GM21576 (cell line): ENCODE results near the gene C11orf21.

Experiments used
- ATAC-seq: cut with Tn5 transposase; IDR thresholded peaks from one replicate; pipeline ENCODE4 v1.9.1; 2021; ENCODE audit warnings: mild to moderate bottlenecking, moderate library complexity; ENCODE audit not compliant: unreplicated experiment

The C11orf21 gene

DNA sequence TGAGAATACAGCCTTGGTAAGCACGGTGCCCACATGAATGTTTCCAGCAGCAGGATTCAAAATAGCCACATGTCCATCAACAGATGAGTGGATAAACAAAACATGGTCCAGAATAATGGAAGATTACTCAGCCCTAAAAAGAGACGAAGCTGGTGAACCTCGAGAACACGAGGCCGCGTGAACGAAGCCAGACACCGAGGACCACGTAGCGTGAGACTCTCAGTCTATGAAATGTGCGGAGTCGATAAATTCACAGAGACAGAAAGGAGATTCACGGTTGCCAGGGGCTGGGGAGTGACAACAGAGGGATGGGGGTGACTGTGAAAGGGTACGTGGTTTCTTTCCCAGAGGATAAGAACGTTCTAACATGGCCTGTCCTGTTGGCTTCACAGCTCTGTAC is 28.4 kb downstream of the C11orf21 start:
- no peak for ATAC-seq

DNA sequence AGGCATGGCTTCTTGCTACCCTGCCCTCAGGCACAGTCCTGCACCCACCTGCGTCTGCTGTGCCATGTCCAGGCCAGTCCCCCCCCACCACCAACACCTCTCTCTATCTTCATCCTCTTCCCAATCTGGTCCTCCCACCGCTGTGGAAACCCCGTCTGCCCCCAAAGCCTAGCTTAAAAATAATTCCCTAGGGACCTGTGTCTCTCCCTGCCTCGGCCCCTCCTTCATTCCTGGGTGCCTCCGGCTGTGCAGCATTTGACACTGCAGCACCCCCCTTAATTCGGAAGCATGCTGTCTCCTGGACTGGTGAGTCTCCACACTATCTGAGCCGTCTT is 28.8 kb downstream of the C11orf21 start:
- no peak for ATAC-seq

DNA sequence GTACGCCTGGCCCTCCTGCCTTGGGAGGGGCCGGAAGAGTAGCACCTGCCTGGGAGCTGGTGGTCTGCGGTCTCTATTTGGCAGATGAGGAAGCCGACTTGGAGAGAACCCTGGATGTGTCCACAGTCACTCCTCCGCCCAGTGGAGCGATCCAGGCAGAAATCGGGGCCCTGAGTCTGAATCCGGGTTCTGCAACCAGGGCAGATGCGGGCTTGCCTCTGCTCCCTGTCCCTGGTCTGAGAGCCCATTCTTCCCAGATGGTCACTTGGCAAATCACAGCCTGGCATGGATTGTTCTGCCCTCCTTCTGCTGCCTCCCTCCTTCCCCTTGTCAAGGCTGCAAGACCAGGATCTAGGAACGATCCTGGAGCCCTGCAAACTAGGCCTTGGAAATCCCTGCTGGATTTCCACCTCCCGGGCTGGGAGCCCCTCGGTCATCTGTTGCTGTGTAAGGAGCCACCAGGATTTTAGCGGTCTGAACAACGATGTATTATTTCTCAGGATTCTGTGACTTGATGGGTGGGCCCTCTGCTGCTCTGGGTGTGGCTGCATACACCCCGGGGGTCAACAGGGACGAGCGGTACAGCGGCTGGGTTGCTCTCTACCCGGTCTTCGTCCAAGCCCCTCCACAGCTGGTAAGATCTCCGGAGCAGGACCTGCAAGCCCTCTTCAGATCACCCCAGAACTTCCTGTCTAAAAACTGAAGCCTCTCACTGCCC is 29.3 kb downstream of the C11orf21 start:
- ATAC-seq, result no peak

DNA sequence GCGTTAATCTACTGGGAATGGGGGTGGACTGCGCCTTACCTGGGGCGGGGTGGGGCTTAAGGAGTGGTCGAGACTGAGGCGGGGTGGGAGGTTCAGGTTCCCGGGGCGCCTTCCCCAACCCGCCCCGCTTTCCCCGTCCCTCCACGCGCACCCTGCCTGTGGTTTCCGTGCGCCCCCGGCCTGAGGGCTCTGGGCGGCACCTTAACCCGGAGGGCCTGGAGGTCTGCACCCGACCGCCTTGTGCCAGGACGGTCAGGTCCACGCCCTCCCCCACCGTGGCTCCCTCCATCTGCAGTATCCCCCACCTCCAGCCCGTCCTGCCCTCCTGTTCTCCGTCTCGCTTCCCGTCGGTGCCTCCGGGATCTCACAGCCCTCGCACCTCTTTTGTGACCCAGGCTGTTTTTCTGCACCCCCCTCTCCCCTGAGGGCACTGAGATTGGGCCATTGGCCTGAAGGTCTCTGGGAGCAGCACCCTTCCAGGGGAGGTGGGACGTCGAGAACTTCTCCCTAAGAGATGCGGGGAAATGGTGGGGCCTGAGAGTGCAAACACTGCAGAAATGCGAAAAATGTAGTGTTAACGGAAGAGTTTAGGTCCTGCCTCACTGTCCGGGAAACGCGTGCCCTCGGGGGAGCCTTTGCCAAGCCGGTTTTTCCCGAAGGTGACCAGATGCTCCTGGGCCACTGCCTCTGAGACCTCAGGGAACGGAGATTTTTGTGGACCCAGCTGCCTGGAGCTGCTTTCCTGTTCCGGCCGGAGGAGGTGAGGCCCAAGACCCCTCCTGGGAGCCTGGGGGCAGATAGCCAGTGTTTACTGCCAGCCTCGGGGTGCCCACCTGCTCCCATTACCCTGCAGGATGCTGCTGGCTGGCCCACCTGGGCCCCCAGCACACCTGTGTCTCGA is 30.1 kb downstream of the C11orf21 start:
- ATAC-seq, result no peak

DNA sequence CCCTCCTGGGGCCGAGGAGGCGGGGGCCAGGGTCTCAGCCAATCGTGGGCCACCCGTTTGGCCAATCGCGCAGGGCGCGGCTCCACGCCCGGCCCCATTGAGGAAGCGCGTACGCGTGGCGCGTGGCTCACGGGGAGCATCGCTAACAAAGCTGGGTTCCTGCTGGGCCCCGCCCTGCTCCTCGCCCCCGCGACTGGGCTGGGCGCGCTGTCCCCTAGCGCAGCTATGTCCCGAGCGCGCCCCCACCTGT is 30.7 kb downstream of the C11orf21 start:
- ATAC-seq, result no peak

DNA sequence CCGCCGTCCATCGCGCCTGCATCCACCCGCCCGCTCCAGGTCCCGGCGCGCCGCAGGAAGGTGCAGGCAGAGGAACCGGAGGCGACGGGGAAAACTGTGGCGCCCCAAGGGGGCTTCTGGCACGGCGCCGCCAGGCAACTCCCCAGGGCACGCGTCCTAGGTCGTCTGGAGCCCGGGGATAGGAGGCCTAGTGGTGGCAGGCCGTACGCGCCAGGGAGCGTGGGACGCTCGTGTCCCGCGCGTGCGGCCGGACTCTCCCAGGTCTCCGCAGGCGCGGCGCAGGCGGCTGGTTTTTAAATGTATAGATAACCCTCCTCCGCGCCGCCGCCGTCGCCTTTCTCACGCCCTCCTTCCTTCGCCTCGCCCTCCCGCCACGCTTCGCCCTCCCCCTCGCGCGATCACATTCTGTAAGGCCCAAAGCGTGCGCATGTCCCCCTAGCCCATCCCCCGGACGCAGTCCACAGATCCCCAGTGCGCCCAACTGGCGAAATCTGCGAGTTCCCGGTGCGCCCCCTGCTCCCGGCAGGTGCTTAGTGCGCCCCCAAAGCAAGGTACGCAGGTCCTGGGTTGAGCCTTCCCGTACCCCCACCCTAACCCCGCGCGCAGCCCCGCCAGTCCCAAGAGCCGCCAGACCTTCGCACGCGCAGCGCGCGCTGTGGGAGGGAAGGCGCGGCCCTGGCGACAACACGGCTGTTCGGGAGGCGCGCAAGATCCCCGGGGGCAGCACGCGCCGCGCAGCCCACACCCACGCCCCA is 31.2 kb downstream of the C11orf21 start, which contains the start of gene ASCL2:
TSS of gene ASCL2 (minus strand) at position 267 of the 755 bp plus-strand sequence. CDS start at position 11, 256 bp downstream.
- ATAC-seq, result no peak

DNA sequence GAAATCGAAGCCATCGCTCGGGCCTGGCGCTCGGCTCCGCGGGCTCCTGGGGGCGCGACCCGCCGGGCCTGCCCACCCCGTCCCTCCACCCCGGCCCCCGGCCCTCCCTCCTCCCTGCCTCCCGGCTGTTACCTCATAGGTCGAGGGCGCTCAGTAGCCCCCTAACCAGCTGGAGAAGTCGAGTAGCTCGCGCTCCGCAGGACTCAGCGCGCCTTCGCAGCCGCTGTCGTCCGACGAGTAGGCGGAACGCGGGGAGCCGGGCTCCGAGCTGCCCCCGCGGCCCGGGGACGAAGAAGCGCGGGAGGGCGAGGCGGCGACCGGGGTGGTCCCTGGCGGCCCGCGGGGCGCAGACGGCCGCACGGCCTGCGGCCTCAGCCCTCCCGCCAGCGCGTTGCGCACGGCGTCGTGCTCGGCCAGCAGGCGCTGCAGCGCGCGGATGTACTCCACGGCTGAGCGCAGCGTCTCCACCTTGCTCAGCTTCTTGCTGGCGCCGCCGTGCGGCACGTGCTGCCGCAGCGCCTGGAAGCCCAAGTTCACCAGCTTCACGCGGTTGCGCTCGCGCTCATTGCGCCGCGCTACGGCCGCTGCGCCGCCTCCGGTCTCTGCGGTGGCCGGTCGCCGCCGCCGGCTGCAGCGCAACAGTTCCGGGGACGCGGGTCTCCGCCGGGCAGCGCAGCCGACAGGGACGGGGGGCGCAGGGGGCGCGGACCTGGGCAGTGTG is 32.0 kb downstream of the C11orf21 start:
- no peak for ATAC-seq

DNA sequence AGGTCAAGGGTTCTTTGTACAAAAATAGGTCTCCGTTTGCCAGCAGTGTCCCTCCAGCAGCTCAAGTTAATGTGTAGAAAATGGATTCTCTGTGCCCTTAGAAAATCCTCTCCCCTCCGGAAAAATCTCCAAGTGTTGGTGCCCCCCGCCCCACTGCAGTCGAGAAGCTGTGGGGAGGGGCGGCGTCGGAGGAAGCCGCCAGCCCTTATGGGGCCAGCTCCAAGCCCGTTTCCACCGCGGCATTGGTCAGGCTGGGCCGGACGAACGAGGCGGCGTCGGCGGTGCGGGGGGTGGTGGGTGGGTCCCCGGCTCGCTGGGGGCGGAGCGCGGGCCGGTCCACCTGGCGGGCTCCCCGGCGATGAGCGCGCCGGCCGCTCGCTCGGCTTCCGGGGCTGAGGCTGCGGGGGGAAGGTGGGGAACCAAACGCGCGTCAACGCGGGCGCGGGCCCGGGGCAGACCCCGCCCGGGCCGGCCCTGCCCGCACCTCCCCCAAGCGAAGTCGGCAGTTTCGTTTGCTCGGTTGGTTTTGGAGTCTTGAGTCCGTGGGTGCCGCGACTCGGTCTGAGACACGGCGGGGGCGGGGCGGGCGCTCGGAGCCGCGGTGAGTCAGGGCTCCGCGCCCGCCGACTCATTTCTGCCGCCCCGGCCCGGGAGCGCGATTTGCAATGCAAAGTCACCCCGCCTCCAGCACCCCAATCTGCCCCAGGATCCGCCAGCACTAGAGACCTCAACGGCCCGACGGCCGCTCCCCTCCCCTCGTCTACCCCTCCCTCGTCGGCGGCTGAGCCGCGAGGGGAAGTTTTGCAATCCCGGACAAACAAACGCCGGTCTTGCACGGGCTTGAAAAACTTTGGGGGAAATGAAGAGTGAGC is 32.8 kb downstream of the C11orf21 start:
- ATAC-seq, result no peak

DNA sequence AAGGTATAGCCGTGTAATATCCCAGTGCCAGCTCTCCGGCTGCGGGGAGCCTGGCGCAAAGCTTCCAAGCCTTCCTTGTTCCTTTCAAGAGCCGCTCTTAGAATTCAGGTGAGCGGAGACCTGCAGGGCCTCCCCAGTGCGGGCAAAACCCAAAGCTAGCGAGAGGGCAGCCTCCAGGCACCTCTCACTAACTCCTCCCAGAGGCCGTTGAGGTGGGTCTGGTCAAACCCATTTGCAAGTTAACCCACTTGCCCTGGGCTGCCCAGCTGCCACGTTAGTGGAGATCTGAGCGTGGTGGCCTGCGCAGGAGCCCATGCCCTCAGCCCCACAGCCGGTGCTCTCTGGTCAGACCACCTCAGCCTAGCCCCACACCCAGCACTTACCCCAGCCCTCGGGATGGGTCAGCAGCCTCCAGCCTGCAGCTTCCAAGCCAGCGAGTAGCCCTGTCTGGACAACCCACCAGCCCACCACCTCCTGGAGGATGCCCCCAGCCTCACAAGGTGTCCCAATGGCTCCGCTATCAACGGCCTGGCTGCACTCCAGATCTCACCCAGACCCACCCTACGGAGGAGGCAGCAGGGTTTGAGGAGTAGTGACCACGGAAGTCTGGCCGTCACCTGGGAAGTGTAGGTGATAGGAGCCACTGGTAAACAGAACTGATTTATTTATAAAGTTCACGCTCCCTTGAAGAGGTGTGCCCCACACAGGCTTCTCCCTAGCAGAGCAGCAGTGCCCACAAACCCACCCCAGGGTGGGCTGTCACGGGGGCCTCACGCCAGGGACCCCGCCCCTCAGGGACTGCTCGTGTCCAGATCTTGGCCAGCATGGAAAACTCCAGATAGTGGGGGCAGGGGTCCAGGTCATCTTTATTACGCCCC is 33.6 kb downstream of the C11orf21 start:
- no peak for ATAC-seq

DNA sequence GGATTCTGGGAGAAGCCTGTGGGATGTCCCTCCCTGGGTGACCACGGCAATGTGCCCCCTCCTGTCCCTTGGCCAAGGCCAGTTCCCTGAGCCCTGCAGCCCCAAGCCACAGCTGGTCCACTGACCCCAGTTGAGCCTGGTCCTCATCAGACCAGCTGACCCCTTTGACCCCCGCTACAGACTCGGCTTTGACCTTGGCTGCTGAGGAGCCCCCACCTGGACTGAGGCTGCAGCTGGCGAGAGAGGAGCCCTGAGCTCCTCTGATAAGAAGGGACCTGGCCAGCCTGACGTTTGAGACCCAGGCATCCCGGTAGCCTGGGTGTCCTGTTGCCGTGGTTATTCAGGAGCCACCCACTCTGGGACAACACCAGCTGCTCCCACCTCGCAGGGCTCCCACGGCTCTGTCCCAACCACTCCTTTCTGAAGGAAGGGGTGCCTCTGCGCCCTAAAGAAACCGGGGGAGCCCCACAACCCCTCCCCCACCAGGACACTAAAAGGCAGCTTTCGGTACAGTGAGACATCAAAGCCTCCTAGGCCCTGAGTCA is 34.3 kb downstream of the C11orf21 start:
- ATAC-seq, result no peak

DNA sequence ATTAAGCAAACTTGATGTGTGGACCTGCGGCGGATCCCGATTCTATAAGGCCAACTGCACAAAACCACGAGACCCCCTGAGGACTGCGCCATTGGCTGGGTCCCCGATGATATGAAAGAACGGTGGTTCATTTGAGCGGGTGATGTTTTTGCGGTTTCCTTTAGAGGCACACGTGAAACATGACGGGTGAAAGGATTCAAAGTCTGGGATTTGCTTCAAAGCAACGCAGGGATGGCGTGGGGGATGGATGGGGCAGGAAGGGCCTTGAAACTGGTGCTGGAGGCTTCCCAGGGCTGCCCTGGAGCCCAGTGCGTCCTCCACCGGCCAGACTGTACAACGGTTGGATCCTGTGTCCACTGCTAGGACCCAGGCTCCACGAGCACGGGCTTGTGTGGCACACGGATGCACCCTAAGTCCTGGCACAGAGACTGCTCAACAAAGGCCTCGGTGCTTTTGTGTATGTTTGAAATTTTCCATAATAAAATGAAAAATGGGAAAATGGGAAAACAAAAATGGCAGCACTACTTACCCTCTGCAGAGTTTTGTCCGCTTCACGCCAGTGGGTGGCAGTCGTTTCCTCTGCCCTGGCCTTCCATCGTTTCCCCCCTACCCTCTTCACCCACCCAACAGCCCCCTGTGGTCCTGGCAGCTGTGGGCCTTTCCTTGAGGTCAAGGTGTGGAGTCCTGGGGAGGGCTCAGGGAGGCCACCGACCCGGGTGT is 35.0 kb downstream of the C11orf21 start:
- no peak for ATAC-seq

DNA sequence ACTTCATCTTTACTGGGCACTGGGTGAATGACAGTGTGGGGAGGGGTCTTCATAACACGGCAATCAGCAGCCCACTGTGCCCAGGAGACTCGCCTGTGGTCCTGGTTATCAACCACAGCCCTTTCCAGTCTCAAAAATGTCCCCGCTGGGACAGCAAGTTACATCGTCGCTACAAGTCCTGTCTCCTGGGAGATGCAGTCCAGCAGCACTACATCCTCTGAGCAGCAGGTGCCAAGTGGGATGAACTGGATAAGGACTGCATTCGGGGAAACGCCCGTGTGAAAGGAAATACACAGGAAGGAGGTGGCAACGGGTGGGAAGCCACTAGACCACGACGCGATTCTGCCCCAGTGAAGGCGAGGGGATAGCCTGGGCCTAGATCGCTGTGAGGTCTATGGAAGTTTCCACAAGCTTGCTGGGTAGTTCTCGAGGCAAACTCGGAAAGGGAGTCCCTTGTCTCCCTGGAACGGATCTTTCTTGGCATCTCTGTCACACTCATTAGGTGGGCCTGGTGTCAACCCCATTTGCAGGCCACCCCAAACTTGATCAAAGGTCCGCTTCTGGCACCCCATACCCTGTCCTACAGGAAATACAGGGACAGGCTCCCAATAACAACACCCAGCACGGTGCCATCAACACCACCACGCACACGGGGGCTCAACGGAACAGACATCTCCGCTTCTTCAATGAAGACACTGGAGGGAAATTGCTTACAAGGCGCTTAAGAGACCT is 35.7 kb downstream of the C11orf21 start:
- no peak for ATAC-seq

DNA sequence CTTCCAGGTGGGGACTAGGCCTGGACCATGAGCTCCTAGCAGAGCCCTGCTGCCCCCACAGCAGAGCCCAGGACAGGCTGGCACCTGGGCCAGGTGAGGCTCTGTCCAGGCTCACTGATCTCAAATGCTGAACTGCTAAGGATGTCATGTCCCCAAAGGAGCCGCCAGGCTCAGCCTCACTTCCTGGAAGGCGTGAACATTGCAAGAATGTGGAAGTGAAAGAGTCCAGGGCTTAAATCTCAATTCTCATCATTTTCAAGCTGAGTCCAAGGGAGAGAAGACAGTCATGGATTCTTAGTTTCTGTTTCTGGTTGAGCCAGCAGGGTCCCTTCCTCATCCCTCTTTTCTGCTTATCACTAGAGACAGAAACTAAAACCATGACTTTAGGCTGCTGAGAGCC is 36.3 kb downstream of the C11orf21 start:
- no peak for ATAC-seq

DNA sequence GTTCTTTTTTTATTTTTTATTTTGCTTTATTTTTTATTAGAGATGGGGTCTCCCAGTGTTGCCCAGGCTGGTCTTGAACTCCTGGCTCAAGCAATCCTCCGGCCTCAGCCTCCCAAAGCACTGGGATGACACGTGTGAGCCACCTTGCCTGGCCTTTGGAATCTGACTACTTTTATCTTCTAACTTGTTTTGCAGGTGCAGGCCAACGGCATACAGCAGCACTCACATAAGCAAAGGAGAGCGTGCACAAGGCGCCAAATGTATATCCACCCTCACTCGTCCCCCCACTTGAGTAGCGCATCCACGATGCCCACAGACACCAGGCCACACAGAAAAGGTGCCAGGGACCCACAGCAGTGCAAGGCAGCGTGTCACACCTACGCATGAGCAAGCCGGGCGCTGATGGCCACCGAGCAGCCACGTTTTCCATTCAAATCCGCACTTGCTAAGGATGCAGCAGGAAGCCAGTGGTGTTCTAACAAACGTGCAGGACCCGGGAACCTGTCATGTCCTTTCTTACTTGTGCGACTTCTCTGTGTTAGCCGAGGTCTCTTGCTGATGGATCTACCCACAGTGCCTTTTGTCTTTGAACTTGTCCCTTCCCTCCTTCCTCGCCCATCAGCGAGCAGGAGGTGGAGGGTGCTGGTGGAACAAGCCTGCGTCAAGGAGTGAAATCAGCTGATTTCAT is 37.2 kb downstream of the C11orf21 start:
- ATAC-seq, result no peak

DNA sequence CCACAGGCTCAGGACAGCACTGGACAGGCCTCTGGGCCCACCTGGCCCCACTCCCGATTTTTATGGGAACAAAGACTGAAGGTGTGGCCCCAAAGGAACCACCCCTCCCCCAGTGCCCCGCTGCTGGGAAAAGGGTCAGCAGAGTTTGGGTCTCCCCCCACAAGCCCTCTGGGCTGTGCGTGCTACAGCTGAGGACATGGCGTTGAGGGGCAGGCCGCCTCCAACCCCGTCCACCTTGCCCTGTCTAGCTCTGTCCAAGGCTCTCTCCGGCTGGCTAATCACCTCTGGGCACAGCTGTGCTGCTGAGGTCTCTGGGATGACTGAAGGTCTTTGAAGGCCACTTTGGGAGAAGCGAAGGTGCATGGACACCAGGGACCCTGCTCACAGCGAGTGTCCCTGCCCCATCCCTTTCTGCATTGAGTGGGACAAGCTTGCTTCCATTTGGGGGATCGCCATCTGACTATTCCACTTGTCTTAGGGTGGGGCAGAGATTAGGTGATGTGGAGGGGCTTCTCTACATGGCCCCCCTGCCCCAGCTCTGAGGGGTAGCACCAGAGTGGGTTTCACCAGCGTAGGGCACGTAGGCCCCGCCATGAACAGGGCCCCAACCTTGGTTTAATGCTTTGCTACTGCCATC is 37.9 kb downstream of the C11orf21 start:
- no peak for ATAC-seq

DNA sequence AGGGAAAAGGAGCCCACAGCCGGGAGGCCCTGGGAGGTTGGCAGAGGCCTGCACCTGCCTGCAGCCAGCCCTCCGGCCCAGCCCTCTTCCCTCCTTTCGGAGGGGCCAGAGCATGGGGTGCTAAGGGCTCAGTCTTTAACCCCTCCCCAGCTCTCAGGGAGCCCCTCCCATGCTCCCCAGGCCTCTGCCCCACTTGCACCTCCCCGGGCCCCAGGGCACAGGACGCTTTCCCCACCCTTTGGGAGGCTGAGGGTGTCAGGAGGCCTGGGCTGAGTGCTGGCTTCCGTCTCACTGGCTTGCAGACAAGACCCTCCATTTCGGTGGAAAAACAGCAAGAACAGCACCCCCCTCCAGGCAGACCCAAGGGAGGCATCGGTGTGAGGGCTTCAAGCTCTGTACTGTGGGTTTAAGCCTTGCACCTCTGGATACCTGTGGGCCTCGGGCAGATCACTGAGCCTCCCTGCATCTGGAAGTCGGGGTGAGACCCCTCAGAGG is 38.6 kb downstream of the C11orf21 start:
- ATAC-seq, result no peak
